ENCODE measurements around the gene PRKD3. TPM values are rescaled to one million over a fixed set of nuclear protein-coding genes. Genes with fewer than 3 reads are reported as not detected.

Gene PRKD3
- total RNA-seq, 2 donors from 2014 or later = 46.8 to 78.4 TPM

DNA sequence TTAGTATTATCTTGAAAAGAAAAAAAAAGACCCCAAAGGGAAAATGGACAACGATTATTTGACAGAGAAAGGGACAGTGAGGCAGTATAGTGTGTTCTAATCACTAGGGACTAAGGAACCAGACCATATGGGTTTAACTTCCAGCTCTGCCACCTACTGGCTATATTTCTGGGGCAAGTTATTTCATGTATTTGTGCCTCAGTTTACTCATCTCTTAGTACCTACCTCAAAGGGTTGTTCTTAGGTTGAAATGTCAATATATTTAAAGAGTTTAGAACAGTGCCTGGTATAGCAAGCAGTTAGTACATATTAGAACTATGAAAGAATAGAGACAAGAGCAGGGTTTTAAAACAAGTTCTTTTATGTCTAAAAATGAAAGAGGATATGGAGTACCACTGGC is 42.7 kb downstream of the PRKD3 start:
- ATAC-seq (ENCODE audit: insufficient number of reproducible peaks, low FRiP score, low read depth) (no peak), DNase-seq (ENCODE audit: low spot score) (no peak)
- Histone ChIP-seq H3K4me3 (no peak overlapping the region), H3K27ac (no peak overlapping the region), H3K27me3 (replicated peaks; ENCODE audit: insufficient read depth) (no peaks in the 10 kb centered on the region), H3K4me1 (ENCODE audit: control insufficient read depth in 1 of 2, low read depth in 2 of 2) (peaks cover 15 to 18% of the 10 kb centered on the region in 2 donors), H3K9me3 (no peaks in the 10 kb centered on the region), H3K36me3 (peaks cover 6% of the 10 kb centered on the region)
- TF ChIP-seq, protein P1, sequence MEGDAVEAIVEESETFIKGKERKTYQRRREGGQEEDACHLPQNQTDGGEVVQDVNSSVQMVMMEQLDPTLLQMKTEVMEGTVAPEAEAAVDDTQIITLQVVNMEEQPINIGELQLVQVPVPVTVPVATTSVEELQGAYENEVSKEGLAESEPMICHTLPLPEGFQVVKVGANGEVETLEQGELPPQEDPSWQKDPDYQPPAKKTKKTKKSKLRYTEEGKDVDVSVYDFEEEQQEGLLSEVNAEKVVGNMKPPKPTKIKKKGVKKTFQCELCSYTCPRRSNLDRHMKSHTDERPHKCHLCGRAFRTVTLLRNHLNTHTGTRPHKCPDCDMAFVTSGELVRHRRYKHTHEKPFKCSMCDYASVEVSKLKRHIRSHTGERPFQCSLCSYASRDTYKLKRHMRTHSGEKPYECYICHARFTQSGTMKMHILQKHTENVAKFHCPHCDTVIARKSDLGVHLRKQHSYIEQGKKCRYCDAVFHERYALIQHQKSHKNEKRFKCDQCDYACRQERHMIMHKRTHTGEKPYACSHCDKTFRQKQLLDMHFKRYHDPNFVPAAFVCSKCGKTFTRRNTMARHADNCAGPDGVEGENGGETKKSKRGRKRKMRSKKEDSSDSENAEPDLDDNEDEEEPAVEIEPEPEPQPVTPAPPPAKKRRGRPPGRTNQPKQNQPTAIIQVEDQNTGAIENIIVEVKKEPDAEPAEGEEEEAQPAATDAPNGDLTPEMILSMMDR (IDR thresholded peaks at IDR 0.05) = no peak

DNA sequence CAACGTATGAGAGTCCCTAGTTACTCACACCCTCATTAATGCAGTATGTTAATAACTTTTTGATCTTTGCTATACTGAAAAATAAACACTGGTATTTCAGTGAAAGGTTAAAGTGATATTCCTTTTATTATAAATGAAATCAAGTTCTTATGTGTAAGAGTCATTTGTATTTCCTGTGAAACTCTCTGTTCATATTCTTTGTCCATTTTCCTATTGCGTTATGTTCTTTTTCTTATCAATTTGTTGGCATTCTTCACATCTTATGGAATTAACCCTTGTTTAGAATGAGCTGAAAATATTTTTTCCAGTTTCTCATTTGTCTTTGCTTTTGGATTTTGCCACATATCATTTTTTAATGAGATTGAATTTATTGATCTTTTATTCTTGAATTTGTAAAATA is 48.3 kb downstream of the PRKD3 start:
- DNase-seq (ENCODE audit: low spot score) = no peak
- Histone ChIP-seq H3K4me3 (no peak overlapping the region), H3K27me3 (replicated peaks; ENCODE audit: insufficient read depth) (no peaks in the 10 kb centered on the region), H3K4me1 (ENCODE audit: control insufficient read depth in 1 of 2, low read depth in 2 of 2) (no peaks in the 10 kb centered on the region), H3K36me3 (peaks cover 40% of the 10 kb centered on the region), H3K9me3 (no peaks in the 10 kb centered on the region), H3K27ac (no peak overlapping the region)
- ATAC-seq (ENCODE audit: insufficient number of reproducible peaks, low FRiP score, low read depth) = no peak
- TF ChIP-seq, protein P1 (IDR thresholded peaks at IDR 0.05) = no peak

Other genes starting within 250 kb of the PRKD3 start
- gene HEATR5B, start 240.5 kb downstream of the PRKD3 start, total RNA-seq = 10 to 100 TPM; 21.0 to 35.6 TPM
- gene GPATCH11, start 240.3 kb downstream of the PRKD3 start, total RNA-seq = 1 to 10 TPM; 5.6 to 9.0 TPM
- gene EIF2AK2, start 167.9 kb downstream of the PRKD3 start, total RNA-seq = 10 to 100 TPM; 37.4 to 39.0 TPM
- gene SULT6B1, start 136.2 kb downstream of the PRKD3 start, total RNA-seq = not detected
- 10 to 100 TPM; 13.7 to 25.5 TPM for gene CEBPZOS, start 128.3 kb downstream of the PRKD3 start, total RNA-seq
- gene CEBPZ, start 93.2 kb downstream of the PRKD3 start, total RNA-seq = 10 to 100 TPM; 17.3 to 38.2 TPM
- gene NDUFAF7, start 93.2 kb downstream of the PRKD3 start, total RNA-seq = 10 to 100 TPM; 15.2 to 22.3 TPM
- gene QPCT, start 19.8 kb upstream of the PRKD3 start, total RNA-seq = 1 to 10 TPM; 5.0 to 6.8 TPM

Data from thoracic aorta (tissue), 2 donors.